ENCODE measurements around the gene C12orf75.
A peak's percentile ranks its signal among the peaks of the same experiment; 100 is the strongest.
"Not testable (repeated sequence)": the region's sequence is repeated elsewhere in the genome, so short reads cannot be mapped to it uniquely, and the experiment has no call there.

C12orf75 gene

DNA sequence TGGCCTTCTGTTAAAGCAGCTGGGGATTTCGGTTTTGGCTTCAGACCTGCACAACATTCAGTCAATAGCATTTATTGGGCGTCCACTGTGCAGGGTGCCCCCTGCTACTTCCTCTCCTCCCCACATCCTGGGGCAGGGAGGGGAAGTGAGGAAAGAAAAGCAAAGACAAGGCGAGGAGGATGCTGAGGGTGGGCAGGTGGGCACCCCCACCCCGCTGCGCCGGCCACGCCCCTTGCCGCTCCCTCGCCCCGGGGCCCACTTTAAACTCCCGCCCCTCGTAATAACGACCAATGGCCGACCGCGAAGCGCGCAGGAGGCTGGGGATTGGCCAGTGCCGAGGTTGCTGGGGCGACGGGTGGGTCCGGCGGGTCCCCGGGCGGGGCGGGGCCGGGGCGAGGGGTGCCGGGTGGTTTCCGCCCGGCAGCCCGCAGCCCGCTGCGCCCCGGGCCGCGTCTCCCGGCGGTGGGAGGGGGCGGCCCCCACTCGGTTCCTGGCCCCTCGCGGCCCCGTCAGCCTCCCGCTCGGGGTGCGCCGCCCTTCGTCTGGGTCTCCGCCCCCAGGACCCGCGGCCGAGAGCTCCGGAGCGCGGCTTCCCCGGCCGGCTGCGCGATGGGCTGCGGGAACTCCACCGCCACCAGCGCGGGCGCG, at the start of gene C12orf75:
Gene C12orf75 (plus strand): TSS at position 409 of the 648 bp plus-strand sequence. CDS start 201 bp downstream, at position 610.
- no peak for FAIRE-seq

DNA sequence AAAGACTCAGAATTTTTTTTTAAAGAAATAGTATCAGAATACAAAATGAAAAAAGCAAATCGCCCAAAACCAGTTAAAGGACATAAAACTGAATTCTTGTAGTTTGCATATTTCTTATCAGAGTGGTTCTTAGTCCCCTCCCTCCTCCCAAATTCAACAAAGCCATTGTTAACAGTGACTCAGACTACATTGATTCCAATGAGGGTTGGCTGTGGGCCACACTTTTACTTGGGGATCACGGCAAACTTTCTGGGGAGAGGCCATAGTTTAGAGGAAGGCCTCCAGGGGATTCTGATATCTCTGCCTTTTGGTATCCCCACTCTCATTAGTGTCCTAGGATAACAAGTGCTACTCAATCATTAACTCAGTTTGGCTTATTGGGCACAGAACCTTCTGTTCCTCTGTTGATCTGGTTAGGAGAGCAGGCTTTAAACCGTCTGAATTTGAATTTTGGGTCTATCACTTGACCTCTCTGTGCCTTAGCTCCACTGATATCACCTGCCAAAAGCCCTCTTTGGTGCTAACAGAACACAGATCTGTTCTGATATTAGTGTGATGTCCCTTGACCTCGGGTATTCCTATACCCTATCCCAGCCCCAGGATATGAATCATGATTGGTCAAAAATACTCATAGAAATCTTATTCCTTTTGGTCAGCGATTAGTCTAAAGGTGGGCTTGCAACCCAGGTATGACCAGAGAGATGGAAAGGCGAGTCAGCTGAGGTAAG, 49.4 kb upstream of the C12orf75 start:
- no peak for FAIRE-seq

- no peak for FAIRE-seq
These were observed 48.8 kb upstream of the C12orf75 start for GRCh38 chr12:105281694-105282049.

DNA sequence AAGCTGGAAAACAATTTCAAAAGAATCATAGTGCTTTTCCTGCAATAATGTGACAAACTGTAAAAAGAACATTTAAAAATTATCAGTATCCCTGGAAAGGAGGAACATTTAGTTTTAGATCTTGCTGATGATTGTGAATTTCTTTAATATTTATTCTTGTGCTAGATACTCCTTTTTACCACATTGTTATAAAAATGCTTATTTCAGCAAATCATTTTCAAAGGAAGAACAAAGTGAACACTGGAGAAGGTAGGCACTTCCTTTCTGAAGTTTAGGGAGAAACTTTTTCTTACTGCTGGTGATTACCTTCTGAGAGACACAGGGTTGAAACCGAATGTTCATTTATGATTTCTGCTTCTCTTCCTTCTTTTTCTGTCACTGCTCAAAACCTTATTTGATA, 45.1 kb upstream of the C12orf75 start:
- FAIRE-seq, result peak; percentile 17

DNA sequence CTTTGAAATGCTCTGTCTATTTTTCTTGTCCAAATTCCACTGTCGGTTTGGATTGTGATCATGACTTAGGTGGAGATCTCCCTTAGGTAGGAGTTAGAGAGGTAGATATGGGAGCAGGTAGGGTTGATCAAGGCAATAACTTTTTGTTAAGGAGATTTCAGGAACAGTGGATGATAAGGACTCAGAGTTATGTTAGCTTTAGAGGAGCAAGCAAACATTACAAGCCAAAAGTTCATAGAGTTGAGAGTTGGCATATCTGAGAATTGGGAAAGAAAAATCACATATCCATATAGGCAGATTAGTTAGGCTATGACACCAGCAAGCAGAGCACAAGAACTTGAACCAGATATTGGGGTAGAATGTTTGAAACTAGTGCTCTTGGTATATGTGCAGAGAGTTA, 43.1 kb upstream of the C12orf75 start:
- FAIRE-seq, result no peak

DNA sequence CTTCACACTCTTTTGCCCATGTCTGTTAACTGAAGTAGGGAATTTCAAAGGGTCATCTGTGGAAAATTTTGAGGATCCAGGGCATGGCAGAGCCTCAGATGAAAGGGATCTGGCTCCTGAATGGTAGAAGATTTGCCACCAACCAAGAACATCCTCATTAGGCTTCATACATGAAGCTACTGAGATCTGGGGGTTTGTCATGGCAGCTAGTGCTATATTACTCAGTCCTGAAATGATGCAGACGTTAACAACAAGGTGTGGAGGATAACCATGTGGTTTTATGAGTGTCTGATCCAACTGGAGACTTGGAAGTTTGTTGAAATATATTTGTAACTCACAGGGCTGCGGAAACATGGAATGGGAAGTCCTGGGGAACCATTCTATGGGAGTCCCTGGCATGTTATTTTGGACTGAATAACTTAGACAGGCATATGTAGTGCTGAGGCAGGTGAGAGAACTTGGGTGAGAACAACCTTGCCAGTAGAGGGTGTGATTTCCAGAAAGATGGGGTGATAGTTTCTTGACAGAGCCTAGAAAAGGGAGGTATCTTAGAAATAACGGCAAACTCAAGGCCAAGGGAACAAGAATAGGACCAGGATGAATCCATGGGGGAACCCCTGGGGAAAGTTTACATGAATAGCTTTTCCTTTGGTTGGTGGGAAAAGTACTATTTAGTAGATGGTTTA, 42.0 kb upstream of the C12orf75 start:
- FAIRE-seq, result no peak

DNA sequence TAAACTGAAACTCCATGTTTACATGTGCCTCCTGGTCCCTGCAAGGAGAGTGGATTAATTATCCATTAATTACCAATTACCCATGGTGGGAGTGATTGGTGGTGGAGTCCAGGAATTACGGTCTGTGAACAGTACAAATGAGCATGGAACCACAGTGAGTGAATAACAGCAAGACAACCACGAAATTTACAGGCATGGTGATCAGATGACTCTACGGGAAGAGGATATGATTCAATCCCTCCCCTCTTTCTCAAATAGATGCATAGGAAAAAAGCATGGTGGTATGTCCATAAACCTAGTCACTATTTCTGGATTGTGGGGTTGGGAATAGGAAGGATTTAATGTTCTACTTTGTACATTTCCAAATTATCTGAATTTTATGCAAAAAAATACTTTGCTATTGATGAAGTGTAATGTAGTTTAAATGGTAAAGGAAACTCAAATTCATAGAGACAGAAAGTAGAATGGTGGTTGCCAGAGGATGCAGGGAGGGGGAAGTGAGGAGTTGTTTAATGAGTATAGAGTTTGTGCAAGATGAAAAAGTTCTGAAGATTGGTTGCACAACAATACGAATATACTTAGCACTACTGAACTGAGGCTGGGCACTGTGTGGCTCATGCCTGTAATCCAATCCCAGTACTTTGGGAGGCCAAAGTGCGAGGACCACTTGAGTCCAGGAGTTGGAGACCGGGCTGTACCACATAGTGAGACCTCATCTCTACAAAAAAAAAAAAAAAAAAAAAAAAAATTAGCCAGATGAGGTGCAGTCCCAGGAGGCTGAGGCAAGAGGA, 41.2 kb upstream of the C12orf75 start:
- no peak for FAIRE-seq

GRCh38 chr12:105291531-105291930, 39.0 kb upstream of the C12orf75 start:
- no peak for FAIRE-seq

DNA sequence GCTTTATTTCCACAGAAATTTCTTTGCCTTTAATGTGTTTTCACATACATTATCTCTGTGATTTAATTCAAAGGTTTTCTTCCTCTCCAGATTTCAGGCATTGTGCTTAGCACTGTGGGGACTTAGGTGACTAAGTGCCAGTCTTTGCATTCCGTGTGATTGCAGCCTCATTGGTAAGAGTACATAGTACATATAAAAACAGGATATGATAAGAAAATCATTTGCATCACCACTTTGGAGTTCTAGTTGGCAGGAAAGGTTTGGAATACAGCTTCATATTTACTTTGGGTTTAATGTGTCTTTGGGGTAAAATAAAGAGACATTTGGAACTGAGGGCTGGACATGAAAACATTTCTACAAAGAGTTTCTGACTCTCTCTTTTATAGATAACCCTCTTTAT, 37.8 kb upstream of the C12orf75 start:
- FAIRE-seq, result no peak

GRCh38 chr12:105293187-105293586, 37.3 kb upstream of the C12orf75 start:
- no peak for FAIRE-seq

GRCh38 chr12:105294161-105294560, 36.3 kb upstream of the C12orf75 start:
- FAIRE-seq, result no peak

DNA sequence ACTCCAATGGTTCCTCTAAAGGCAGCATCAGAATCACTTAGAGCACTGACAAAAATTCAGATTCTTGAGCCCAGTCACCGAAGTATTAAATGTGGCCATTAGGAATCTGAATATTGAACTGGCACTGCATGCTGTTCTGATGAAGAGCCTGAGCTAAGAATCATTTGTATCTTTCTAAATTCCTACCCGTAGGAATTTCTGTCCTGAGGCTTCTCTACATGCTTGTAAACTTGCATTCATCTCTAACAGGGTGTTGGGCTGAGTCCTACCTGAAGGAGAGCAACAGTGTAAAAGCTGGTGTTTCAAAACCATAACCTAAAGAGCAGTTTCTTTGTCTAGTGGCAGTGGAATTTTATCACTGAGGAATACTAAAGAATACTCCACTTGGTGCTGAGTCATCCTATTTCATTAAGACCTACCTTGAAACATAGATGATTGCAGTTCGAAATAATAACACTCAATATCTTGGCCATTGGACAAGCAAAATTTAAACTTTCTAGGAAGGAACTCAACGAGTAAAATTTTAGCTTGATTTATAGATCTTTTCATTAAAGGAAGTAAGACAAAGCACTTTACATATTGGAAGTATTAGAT, 35.5 kb upstream of the C12orf75 start:
- FAIRE-seq, result no peak

GRCh38 chr12:105296116-105297089, 34.1 kb upstream of the C12orf75 start:
- no peak for FAIRE-seq

- FAIRE-seq, result no peak
These were observed 29.6 kb upstream of the C12orf75 start for GRCh38 chr12:105300883-105301282.

GRCh38 chr12:105301696-105302095, 28.8 kb upstream of the C12orf75 start:
- FAIRE-seq, result no peak

DNA sequence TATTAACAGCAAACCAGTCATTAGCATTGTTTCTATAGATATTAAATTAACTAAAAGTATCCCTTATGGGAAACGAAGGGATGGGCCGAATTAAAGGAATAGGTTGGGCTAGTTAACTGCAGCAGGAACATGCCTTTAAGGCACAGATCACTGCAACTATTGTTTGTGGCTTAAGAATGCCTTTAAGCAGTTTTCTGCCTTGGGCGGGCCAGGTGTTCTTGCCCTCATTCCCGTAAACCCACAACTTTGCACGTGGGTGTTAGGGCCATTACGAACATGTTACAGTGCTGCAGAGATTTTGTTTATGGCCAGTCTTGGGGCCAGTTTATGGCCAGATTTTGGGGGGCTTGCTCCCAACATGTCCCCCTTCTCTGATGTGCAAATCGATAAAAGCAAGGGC, 27.5 kb upstream of the C12orf75 start:
- not testable (repeated sequence) for FAIRE-seq

DNA sequence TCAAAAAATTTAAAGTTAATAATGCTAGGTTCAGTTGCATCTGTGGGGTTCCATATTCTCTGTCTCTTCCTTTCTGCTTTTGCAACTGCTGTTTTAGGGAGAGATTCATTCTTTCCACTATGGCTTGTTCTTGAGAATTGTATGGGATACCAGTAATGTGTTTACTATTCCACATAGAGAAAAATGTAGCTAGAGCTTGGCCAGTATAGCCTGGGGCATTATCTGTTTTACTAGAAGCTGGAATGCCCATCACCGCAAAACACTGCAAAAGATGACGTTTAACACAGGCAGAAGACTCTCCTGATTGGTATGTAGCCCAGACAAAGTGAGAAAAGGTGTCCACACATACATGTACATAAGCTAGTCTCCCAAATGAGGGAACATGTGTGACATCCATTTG, 25.9 kb upstream of the C12orf75 start:
- not testable (repeated sequence) for FAIRE-seq

- FAIRE-seq, result not testable (repeated sequence)
These were observed 22.7 kb upstream of the C12orf75 start for GRCh38 chr12:105307601-105308314.

GRCh38 chr12:105308839-105309238, 21.7 kb upstream of the C12orf75 start:
- FAIRE-seq, result not testable (repeated sequence)

GRCh38 chr12:105309384-105309783, 21.1 kb upstream of the C12orf75 start:
- FAIRE-seq, result not testable (repeated sequence)
